GM23338 (cell line): ENCODE data around the gene SS18. TPM values are rescaled to one million over a fixed set of nuclear protein-coding genes. Genes with fewer than 3 reads are reported as not detected.

Experiments
- ATAC-seq: fragments of 200-7000 bp; cut with Tn5 transposase; 3 replicates; pipeline ENCODE4 v1.9.1; 2020
- DNase-seq: peaks from one replicate; pipeline ENCODE4 v3.0.0-alpha.2; 2015; ENCODE audit warnings: low spot score
- H2AFZ ChIP-seq: fragments of 200-600 bp; sonication (generic); 2 replicates; pipeline ENCODE4 v1.8.0; 2016; ENCODE audit warnings: antibody characterized with exemption, mild to moderate bottlenecking, moderate library complexity
- H3F3A ChIP-seq: fragments of 200-600 bp; sonication (generic); replicated peaks from 2 replicates; pipeline ENCODE4 v1.8.0; 2017; ENCODE audit warnings: antibody characterized with exemption, mixed run types, low read depth
- H3K27ac ChIP-seq: fragments of 200-600 bp; sonication (generic); 2 replicates; pipeline ENCODE4 v1.6.1; 2016; ENCODE audit warnings: low read depth
- H3K27me3 ChIP-seq: fragments of 200-600 bp; sonication (generic); 2 replicates; pipeline ENCODE4 v1.8.0; 2016; ENCODE audit warnings: mild to moderate bottlenecking, mixed run types, moderate library complexity; ENCODE audit not compliant: insufficient read depth
- H3K36me3 ChIP-seq: fragments of 200-600 bp; sonication (generic); 2 replicates; pipeline ENCODE4 v1.8.0; 2016; ENCODE audit warnings: mild to moderate bottlenecking; ENCODE audit not compliant: insufficient read depth
- H3K4me1 ChIP-seq: fragments of 200-600 bp; sonication (generic); 2 replicates; pipeline ENCODE4 v1.8.0; 2016; ENCODE audit warnings: mild to moderate bottlenecking, moderate library complexity; ENCODE audit not compliant: insufficient read depth
- H3K4me2 ChIP-seq: fragments of 200-600 bp; sonication (generic); 2 replicates; pipeline ENCODE4 v1.7.1; 2017; ENCODE audit warnings: mixed run types
- H3K4me3 ChIP-seq: fragments of 200-600 bp; sonication (generic); 2 replicates; pipeline ENCODE4 v1.6.1; 2016; ENCODE audit warnings: mixed run types
- H3K79me2 ChIP-seq: fragments of 200-600 bp; sonication (generic); replicated peaks from 2 replicates; pipeline ENCODE4 v1.8.0; 2017; ENCODE audit warnings: mild to moderate bottlenecking; ENCODE audit not compliant: insufficient read depth
- H3K9me2 ChIP-seq: fragments of 200-600 bp; sonication (generic); 2 replicates; pipeline ENCODE4 v1.8.0; 2017; ENCODE audit not compliant: insufficient read depth
- H4K20me1 ChIP-seq: fragments of 200-600 bp; sonication (generic); replicated peaks from 2 replicates; pipeline ENCODE4 v1.8.0; 2017; ENCODE audit warnings: mild to moderate bottlenecking; ENCODE audit not compliant: insufficient read depth
- H3K27ac Mint-ChIP-seq: 2 replicates; pipeline ENCODE4 v1.8.0; 2020; ENCODE audit warnings: inconsistent platforms, mild to moderate bottlenecking, moderate library complexity, mixed read lengths
- H3K27me3 Mint-ChIP-seq: 3 replicates; pipeline ENCODE4 v1.8.0; 2022; ENCODE audit warnings: low read depth, mild to moderate bottlenecking, moderate library complexity, mixed read lengths, inconsistent platforms; ENCODE audit not compliant: insufficient read depth, poor library complexity
- H3K36me3 Mint-ChIP-seq: 3 replicates; pipeline ENCODE4 v1.8.0; 2021; ENCODE audit warnings: low read depth, mild to moderate bottlenecking, inconsistent platforms, moderate library complexity, mixed read lengths
- H3K4me1 Mint-ChIP-seq: 3 replicates; pipeline ENCODE4 v1.8.0; 2020; ENCODE audit warnings: mild to moderate bottlenecking, inconsistent platforms, mixed read lengths
- H3K4me3 Mint-ChIP-seq: 3 replicates; pipeline ENCODE4 v1.8.0; 2021; ENCODE audit warnings: moderate library complexity, mild to moderate bottlenecking, inconsistent platforms, mixed read lengths
- H3K9me3 Mint-ChIP-seq: 3 replicates; pipeline ENCODE4 v1.8.0; 2020; ENCODE audit warnings: moderate library complexity, mild to moderate bottlenecking, inconsistent platforms, mixed read lengths
- CREB1 ChIP-seq: fragments of 250-450 bp; sonication (Bioruptor Pico); IDR thresholded peaks from 2 replicates; pipeline ENCODE4 v1.5.0; 2020; ENCODE audit warnings: low read depth, mild to moderate bottlenecking, moderate library complexity
- JUNB ChIP-seq: IDR thresholded peaks from one replicate; pipeline ENCODE4 v1.6.1; 2016; ENCODE audit warnings: antibody characterized with exemption; ENCODE audit not compliant: unreplicated experiment
- NANOG ChIP-seq: IDR thresholded peaks from 2 replicates; pipeline ENCODE4 v1.6.1; 2016; ENCODE audit warnings: antibody characterized with exemption, borderline replicate concordance
- STAT1 ChIP-seq: IDR thresholded peaks from one replicate; pipeline ENCODE4 v1.6.1; 2016; ENCODE audit warnings: antibody characterized with exemption; ENCODE audit not compliant: unreplicated experiment
- ZNF114 ChIP-seq: fragments of 250-450 bp; sonication (Bioruptor Pico); IDR thresholded peaks from 2 replicates; pipeline ENCODE4 v1.5.0; 2020; ENCODE audit warnings: mild to moderate bottlenecking, moderate library complexity
- polyA plus RNA-seq: library from polyadenylated mRNA; unstranded; fragments of >200 nt; fragmentation: Nextera tagmentation; extraction: Ambion mirVana; gene quantifications from 2 replicates; pipeline ENCODE4 v1.2.1, GENCODE V29; 2016
- total RNA-seq: library from RNA; depleted of rRNA; stranded (reverse); fragments of >200 nt; shearing (Covaris generic); gene quantifications from 2 replicates; pipeline ENCODE4 v1.2.3, GENCODE V29; 2014
- TF ChIP-seq, protein P1 (sequence below), 2 experiments: fragments of 200-600 bp in 1 of 2; sonication (generic) in 1 of 2; conservative IDR thresholded peaks; 2 replicates each; pipeline versions ENCODE4 v1.5.1 to v1.6.1; 2016 to 2017; ENCODE audit warnings: antibody characterized with exemption in 2 of 2, low read depth in 2 of 2, mild to moderate bottlenecking in 2 of 2, moderate library complexity in 1 of 2
- TF ChIP-seq, protein P2 (sequence below): IDR thresholded peaks from one replicate; pipeline ENCODE4 v1.6.1; 2018; ENCODE audit warnings: antibody characterized with exemption; ENCODE audit not compliant: unreplicated experiment
- TF ChIP-seq, protein P3 (sequence below): IDR thresholded peaks from 2 replicates; pipeline ENCODE4 v1.6.1; 2016; ENCODE audit warnings: antibody characterized with exemption

SS18 gene
- total and polyA plus RNA-seq, 2 experiments from 2014 or later, result 41.3 to 148 TPM

DNA sequence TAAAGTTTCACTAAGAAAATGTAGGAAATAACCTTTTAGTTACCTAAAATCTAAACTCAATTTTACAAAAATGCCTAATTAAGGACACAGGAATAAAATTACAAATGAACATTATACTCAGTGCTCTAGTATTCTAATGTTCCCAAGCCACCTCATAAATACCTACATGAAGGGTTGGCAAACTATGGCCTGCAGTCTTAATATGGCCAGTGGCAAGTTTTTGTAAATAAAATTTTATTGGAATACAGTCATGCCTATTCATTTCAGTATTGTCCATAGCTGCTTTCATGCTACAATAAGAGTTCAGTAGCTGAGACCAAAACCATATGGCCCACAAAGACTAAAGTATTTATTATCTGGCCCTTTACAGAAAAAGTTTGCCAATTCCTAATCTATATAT lies 53.8 kb downstream of the SS18 start (continued):
- TF ChIP-seq, protein P1, sequence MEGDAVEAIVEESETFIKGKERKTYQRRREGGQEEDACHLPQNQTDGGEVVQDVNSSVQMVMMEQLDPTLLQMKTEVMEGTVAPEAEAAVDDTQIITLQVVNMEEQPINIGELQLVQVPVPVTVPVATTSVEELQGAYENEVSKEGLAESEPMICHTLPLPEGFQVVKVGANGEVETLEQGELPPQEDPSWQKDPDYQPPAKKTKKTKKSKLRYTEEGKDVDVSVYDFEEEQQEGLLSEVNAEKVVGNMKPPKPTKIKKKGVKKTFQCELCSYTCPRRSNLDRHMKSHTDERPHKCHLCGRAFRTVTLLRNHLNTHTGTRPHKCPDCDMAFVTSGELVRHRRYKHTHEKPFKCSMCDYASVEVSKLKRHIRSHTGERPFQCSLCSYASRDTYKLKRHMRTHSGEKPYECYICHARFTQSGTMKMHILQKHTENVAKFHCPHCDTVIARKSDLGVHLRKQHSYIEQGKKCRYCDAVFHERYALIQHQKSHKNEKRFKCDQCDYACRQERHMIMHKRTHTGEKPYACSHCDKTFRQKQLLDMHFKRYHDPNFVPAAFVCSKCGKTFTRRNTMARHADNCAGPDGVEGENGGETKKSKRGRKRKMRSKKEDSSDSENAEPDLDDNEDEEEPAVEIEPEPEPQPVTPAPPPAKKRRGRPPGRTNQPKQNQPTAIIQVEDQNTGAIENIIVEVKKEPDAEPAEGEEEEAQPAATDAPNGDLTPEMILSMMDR (conservative IDR thresholded peaks at IDR 0.05; ENCODE audit: low read depth in 2 of 2), result no peak

DNA sequence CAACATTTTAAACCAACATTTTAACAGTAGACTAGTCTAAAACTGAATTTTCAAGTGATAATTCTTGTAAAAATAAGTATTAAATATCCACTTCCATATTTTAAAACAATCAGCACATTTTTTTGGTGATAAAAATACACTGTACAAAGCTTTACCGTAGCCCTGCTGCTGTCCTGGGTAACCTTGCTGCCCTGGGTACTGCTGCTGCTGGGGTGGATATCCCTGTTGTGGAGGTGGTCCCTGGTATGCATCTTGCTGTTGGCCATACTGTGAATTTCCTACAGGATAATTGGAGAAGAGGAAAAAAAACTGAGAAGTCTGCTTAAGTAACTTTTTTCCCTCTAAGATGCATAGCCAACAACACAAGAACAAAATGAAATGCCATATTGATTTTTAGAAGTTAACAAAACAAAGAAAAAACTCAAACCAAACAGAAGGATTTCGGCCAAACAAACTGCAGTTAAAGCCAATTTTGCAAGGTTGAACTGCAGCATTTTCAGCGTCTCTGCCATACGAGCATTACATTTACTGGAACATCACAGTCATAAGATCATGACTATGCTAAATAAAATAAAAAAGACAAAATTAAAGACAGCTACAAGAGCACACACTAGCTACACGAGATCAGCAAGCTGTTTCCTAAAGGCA lies 55.4 kb downstream of the SS18 start:
- Histone ChIP-seq H4K20me1 (no peaks in the 10 kb centered on the region), H3K4me3 (peak overlapping the region; percentile 2; the same call in 1 of the 2 replicates), H3K27me3 (no peaks in the 10 kb centered on the region), H3K36me3 (peaks cover 5% of the 10 kb centered on the region; the same call in 1 of the 2 replicates), H3K27ac (peak overlapping the region; percentile 72), H3K4me2 (peak overlapping the region; percentile 4), H3K79me2 (no peaks in the 10 kb centered on the region), H3K9me2 (no peaks in the 10 kb centered on the region), H3K4me1 (peaks cover 23% of the 10 kb centered on the region), H3F3A (no peaks in the 10 kb centered on the region), H2AFZ (no peak overlapping the region)
- Mint-ChIP-seq H3K4me3 (peak overlapping the region; percentile 37; the same call in 1 of the 3 replicates), H3K27me3 (no peaks in the 10 kb centered on the region), H3K36me3 (peaks cover 45% of the 10 kb centered on the region), H3K27ac (peak overlapping the region; percentile 96), H3K4me1 (peaks cover 29% of the 10 kb centered on the region), H3K9me3 (no peaks in the 10 kb centered on the region)
- DNase-seq (peak; percentile 16), ATAC-seq (peak; percentile 80)
- TF ChIP-seq, protein P2, sequence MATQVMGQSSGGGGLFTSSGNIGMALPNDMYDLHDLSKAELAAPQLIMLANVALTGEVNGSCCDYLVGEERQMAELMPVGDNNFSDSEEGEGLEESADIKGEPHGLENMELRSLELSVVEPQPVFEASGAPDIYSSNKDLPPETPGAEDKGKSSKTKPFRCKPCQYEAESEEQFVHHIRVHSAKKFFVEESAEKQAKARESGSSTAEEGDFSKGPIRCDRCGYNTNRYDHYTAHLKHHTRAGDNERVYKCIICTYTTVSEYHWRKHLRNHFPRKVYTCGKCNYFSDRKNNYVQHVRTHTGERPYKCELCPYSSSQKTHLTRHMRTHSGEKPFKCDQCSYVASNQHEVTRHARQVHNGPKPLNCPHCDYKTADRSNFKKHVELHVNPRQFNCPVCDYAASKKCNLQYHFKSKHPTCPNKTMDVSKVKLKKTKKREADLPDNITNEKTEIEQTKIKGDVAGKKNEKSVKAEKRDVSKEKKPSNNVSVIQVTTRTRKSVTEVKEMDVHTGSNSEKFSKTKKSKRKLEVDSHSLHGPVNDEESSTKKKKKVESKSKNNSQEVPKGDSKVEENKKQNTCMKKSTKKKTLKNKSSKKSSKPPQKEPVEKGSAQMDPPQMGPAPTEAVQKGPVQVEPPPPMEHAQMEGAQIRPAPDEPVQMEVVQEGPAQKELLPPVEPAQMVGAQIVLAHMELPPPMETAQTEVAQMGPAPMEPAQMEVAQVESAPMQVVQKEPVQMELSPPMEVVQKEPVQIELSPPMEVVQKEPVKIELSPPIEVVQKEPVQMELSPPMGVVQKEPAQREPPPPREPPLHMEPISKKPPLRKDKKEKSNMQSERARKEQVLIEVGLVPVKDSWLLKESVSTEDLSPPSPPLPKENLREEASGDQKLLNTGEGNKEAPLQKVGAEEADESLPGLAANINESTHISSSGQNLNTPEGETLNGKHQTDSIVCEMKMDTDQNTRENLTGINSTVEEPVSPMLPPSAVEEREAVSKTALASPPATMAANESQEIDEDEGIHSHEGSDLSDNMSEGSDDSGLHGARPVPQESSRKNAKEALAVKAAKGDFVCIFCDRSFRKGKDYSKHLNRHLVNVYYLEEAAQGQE, result no peak
- TF ChIP-seq, protein P1 (conservative IDR thresholded peaks at IDR 0.05; ENCODE audit: low read depth in 2 of 2), result no peak
- TF ChIP-seq, protein P3, sequence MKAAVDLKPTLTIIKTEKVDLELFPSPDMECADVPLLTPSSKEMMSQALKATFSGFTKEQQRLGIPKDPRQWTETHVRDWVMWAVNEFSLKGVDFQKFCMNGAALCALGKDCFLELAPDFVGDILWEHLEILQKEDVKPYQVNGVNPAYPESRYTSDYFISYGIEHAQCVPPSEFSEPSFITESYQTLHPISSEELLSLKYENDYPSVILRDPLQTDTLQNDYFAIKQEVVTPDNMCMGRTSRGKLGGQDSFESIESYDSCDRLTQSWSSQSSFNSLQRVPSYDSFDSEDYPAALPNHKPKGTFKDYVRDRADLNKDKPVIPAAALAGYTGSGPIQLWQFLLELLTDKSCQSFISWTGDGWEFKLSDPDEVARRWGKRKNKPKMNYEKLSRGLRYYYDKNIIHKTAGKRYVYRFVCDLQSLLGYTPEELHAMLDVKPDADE, result no peak
- TF ChIP-seq STAT1 (no peak), CREB1 (CRISPR knock-in tag) (no peak), ZNF114 (CRISPR knock-in tag) (no peak), JUNB (no peak), NANOG (no peak)
